ENCODE measurements around the gene SCGB1D2. TPM values are rescaled to one million over a fixed set of nuclear protein-coding genes. Genes with fewer than 3 reads are reported as not detected.

Gene SCGB1D2, protein sequence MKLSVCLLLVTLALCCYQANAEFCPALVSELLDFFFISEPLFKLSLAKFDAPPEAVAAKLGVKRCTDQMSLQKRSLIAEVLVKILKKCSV
- total RNA-seq: not detected in 2 replicates

DNA sequence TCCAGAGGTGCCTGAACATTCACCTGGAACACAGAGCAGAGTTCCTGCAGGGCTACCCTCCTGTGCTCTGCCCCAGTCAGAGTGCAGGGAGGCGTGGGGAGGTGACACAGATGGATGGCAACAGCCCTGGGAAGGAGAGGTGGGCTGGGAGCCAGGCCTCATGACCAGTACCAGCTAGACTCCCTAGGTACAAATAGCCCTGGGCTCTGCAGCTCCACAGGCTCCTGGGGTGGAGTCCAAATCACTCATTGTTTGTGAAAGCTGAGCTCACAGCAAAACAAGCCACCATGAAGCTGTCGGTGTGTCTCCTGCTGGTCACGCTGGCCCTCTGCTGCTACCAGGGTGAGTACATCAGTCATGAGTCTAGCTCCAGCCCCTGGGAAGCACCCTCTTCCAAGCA, at the start of gene SCGB1D2:
SCGB1D2 (plus strand) TSS at position 219 of the 400 bp plus-strand sequence; CDS start at position 288, 69 bp downstream.

DNA sequence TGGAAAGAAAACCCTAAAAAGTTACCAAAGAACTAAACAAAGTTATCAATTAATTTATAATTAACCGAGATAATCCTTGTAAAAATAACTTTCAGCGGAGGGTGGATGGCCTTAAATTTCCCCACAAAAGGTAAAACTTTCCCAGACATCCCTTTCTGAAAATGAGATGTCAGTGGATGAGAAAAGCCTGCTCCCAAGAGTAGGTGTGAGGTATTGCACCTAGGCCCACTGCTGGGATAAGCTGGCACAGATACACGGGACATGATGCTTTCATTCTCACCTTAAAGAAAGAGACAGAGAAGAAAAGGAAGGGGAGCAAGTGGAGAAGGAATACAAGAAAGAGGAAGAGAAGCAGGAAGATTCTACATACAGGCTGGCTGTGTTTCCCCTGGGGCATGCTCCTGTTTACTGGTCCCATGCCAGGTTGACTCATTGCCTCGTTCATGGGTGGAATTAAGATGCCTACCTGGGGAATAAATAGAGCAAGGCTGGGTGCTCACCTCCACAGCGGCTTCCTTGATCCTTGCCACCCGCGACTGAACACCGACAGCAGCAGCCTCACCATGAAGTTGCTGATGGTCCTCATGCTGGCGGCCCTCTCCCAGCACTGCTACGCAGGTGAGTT, 27.7 kb downstream of the SCGB1D2 start, which contains the start of gene SCGB2A2:
SCGB2A2 (plus strand) TSS at position 505 of the 625 bp plus-strand sequence; CDS start at position 564, 59 bp downstream.

Other genes with a start within 250 kb of the SCGB1D2 start
- gene INCENP, start 118.2 kb upstream of the SCGB1D2 start, total RNA-seq: 19.2 and 38.0 TPM in 2 replicates
- not detected in 2 replicates for gene SCGB1D1, start 52.0 kb upstream of the SCGB1D2 start, total RNA-seq
- gene SCGB2A1, start 33.6 kb upstream of the SCGB1D2 start, total RNA-seq: not detected in 2 replicates
- not detected in 2 replicates for gene SCGB2A2, start 27.9 kb downstream of the SCGB1D2 start, total RNA-seq
- gene SCGB1D4, start 56.8 kb downstream of the SCGB1D2 start, total RNA-seq: not detected in 2 replicates
- 0.19 TPM in 1 of 2 replicates, not detected in the other for gene ASRGL1, start 95.2 kb downstream of the SCGB1D2 start, total RNA-seq
- not detected in 2 replicates for gene SCGB1A1, start 176.8 kb downstream of the SCGB1D2 start, total RNA-seq